ENCODE measurements around the gene TKTL1.

DNA sequence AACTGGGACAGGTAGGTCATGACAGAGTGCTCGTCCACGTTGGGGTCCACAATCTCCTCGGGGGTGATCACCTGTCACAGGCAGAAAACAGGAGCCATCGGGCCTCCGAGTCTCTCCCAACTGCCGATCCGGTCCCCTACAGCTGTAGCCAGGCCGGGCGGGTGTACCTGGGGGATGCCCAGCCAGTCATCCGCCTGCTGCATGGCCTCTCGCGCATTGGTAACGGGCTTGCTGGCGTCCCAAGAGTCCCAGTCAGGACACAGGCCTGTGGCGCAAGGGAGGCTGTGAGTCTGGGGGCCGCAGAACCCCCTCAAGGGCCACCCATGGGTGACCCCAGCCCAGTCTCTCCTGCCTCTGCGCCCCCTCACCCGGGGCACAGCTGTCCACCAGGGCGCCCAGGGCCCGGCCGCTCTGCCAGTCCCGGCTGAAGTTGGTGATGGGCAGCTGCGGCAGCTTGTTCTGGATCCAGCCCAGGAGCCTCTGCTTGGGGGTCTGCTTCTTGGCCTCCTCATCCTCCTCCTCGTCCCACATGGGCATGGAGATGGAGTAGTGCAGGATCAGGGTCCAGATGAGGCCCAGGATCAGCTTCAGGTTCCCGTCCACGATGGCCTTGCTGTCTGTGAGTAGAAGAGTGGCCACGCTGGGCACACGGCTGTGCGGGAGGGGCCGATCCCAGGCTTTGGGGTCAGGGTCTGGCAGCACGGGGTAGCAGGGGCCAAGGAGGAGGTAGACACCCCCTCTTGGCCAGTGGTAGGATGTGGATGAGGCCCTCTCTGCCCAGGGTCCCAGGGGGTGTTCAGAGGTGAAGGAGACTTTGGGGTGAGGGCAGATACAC lies 72.1 kb downstream of the TKTL1 start:
- TF ChIP-seq EZH2 (IDR thresholded peaks at IDR 0.05; ENCODE audit: low read depth, unreplicated experiment) (no peak), REST (IDR thresholded peaks at IDR 0.05; ENCODE audit: unreplicated experiment) (no peak), CREB1 (CRISPR knock-in tag; IDR thresholded peaks at IDR 0.05; ENCODE audit: low read depth) (no peak), POLR2AphosphoS5 (IDR thresholded peaks at IDR 0.05; ENCODE audit: low read depth) (no peak), EZH2phosphoT487 (IDR thresholded peaks at IDR 0.05; ENCODE audit: unreplicated experiment) (no peak), JUNB (IDR thresholded peaks at IDR 0.05; ENCODE audit: unreplicated experiment) (no peak), ZNF331 (CRISPR knock-in tag; IDR thresholded peaks at IDR 0.05; ENCODE audit: low read depth) (no peak), NANOG (IDR thresholded peaks at IDR 0.05; ENCODE audit: borderline replicate concordance) (no peak), STAT1 (IDR thresholded peaks at IDR 0.05; ENCODE audit: unreplicated experiment) (no peak), ZNF114 (CRISPR knock-in tag; IDR thresholded peaks at IDR 0.05) (no peak)
- TF ChIP-seq, protein P1, sequence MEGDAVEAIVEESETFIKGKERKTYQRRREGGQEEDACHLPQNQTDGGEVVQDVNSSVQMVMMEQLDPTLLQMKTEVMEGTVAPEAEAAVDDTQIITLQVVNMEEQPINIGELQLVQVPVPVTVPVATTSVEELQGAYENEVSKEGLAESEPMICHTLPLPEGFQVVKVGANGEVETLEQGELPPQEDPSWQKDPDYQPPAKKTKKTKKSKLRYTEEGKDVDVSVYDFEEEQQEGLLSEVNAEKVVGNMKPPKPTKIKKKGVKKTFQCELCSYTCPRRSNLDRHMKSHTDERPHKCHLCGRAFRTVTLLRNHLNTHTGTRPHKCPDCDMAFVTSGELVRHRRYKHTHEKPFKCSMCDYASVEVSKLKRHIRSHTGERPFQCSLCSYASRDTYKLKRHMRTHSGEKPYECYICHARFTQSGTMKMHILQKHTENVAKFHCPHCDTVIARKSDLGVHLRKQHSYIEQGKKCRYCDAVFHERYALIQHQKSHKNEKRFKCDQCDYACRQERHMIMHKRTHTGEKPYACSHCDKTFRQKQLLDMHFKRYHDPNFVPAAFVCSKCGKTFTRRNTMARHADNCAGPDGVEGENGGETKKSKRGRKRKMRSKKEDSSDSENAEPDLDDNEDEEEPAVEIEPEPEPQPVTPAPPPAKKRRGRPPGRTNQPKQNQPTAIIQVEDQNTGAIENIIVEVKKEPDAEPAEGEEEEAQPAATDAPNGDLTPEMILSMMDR (conservative IDR thresholded peaks at IDR 0.05; ENCODE audit: low read depth in 2 of 2) = no peak
- TF ChIP-seq, protein P2, sequence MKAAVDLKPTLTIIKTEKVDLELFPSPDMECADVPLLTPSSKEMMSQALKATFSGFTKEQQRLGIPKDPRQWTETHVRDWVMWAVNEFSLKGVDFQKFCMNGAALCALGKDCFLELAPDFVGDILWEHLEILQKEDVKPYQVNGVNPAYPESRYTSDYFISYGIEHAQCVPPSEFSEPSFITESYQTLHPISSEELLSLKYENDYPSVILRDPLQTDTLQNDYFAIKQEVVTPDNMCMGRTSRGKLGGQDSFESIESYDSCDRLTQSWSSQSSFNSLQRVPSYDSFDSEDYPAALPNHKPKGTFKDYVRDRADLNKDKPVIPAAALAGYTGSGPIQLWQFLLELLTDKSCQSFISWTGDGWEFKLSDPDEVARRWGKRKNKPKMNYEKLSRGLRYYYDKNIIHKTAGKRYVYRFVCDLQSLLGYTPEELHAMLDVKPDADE (IDR thresholded peaks at IDR 0.05) = no peak
- TF ChIP-seq, protein P3, sequence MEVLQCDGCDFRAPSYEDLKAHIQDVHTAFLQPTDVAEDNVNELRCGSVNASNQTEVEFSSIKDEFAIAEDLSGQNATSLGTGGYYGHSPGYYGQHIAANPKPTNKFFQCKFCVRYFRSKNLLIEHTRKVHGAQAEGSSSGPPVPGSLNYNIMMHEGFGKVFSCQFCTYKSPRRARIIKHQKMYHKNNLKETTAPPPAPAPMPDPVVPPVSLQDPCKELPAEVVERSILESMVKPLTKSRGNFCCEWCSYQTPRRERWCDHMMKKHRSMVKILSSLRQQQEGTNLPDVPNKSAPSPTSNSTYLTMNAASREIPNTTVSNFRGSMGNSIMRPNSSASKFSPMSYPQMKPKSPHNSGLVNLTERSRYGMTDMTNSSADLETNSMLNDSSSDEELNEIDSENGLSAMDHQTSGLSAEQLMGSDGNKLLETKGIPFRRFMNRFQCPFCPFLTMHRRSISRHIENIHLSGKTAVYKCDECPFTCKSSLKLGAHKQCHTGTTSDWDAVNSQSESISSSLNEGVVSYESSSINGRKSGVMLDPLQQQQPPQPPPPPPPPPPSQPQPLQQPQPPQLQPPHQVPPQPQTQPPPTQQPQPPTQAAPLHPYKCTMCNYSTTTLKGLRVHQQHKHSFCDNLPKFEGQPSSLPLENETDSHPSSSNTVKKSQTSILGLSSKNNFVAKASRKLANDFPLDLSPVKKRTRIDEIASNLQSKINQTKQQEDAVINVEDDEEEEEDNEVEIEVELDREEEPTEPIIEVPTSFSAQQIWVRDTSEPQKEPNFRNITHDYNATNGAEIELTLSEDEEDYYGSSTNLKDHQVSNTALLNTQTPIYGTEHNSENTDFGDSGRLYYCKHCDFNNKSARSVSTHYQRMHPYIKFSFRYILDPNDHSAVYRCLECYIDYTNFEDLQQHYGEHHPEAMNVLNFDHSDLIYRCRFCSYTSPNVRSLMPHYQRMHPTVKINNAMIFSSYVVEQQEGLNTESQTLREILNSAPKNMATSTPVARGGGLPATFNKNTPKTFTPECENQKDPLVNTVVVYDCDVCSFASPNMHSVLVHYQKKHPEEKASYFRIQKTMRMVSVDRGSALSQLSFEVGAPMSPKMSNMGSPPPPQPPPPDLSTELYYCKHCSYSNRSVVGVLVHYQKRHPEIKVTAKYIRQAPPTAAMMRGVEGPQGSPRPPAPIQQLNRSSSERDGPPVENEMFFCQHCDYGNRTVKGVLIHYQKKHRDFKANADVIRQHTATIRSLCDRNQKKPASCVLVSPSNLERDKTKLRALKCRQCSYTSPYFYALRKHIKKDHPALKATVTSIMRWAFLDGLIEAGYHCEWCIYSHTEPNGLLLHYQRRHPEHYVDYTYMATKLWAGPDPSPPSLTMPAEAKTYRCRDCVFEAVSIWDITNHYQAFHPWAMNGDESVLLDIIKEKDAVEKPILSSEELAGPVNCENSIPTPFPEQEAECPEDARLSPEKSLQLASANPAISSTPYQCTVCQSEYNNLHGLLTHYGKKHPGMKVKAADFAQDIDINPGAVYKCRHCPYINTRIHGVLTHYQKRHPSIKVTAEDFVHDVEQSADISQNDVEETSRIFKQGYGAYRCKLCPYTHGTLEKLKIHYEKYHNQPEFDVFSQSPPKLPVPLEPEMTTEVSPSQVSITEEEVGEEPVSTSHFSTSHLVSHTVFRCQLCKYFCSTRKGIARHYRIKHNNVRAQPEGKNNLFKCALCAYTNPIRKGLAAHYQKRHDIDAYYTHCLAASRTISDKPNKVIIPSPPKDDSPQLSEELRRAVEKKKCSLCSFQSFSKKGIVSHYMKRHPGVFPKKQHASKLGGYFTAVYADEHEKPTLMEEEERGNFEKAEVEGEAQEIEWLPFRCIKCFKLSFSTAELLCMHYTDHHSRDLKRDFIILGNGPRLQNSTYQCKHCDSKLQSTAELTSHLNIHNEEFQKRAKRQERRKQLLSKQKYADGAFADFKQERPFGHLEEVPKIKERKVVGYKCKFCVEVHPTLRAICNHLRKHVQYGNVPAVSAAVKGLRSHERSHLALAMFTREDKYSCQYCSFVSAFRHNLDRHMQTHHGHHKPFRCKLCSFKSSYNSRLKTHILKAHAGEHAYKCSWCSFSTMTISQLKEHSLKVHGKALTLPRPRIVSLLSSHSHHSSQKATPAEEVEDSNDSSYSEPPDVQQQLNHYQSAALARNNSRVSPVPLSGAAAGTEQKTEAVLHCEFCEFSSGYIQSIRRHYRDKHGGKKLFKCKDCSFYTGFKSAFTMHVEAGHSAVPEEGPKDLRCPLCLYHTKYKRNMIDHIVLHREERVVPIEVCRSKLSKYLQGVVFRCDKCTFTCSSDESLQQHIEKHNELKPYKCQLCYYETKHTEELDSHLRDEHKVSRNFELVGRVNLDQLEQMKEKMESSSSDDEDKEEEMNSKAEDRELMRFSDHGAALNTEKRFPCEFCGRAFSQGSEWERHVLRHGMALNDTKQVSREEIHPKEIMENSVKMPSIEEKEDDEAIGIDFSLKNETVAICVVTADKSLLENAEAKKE (CRISPR knock-in tag; IDR thresholded peaks at IDR 0.05) = no peak
